ENCODE measurements around the gene KNSTRN. TPM values are rescaled to one million over a fixed set of nuclear protein-coding genes. Genes with fewer than 3 reads are reported as not detected.

The KNSTRN gene
- total and polyA plus RNA-seq, 8 donors = 2.2 to 8.4 (median 3.5) TPM

GRCh38 chr15:40358471-40359353 is 23.8 kb upstream of the KNSTRN start:
- TF ChIP-seq CTCF (IDR thresholded peaks at IDR 0.05) = no peak
- FAIRE-seq (no peak), ATAC-seq (peak; percentile 11 to 42 (median 24)), DNase-seq (peak in 1 of 6 donors; percentile 85)
- intact Hi-C loops (cut with DNase I) = no loop called here
- 15 to 21% methylated on average over 23 to 31 of the region's 31 CpGs for WGBS, 2 donors
- Histone ChIP-seq H3K4me1 (peaks cover 0 to 3% (median 0%) of the 10 kb centered on the region in 3 donors), H3K36me3 (no peaks in the 10 kb centered on the region), H3K27ac (no peak overlapping the region), H3K9me3 (no peaks in the 10 kb centered on the region), H3K4me3 (peak overlapping the region; percentile 34 to 61 (median 39)), H3K27me3 (no peaks in the 10 kb centered on the region)

DNA sequence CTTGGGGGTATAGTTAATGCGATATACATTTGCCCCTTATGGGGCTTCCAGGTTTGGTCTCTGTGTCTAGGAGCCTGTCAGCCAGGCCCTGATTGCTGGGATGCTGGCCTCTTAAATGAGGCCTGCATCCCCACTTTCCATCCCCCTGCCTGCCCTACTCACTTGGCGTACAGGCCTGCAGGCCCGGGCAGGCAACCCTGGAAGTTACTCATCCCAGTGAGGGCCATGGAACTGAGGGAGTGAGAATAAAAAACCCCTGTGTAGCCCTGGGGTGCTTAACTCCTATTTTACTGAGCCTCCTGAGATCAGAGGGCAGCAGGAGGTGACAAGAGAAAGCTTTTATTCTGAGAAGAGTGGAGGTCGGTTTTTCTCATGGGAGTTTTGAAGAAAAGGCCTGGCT is 22.5 kb upstream of the KNSTRN start:
- Histone ChIP-seq H3K36me3 (no peaks in the 10 kb centered on the region), H3K4me3 (no peak overlapping the region), H3K9me3 (no peaks in the 10 kb centered on the region), H3K4me1 (peaks cover 0 to 3% (median 0%) of the 10 kb centered on the region in 3 donors), H3K27me3 (no peaks in the 10 kb centered on the region), H3K27ac (no peak overlapping the region)
- TF ChIP-seq CTCF (IDR thresholded peaks at IDR 0.05) = no peak
- ATAC-seq (no peak), FAIRE-seq (no peak), DNase-seq (no peak)
- 85 to 90% methylated on average over 4 of the region's 4 CpGs for WGBS, 2 donors
- intact Hi-C loops (cut with DNase I) = no loop called here

- no peaks in the 10 kb centered on the region for H3K27me3 ChIP-seq
- no peaks in the 10 kb centered on the region for H3K36me3 ChIP-seq
- intact Hi-C loops (cut with DNase I) = no loop called here
- ATAC-seq (no peak), FAIRE-seq (no peak), DNase-seq (no peak)
- H3K4me3 ChIP-seq = no peak overlapping the region
- H3K4me1 ChIP-seq = peaks cover 0 to 3% (median 0%) of the 10 kb centered on the region in 3 donors
- no peaks in the 10 kb centered on the region for H3K9me3 ChIP-seq
- WGBS, 2 donors = 81 to 86% methylated on average over 2 of the region's 2 CpGs
- TF ChIP-seq CTCF (IDR thresholded peaks at IDR 0.05) = no peak
- no peak overlapping the region for H3K27ac ChIP-seq
Observed at GRCh38 chr15:40361640-40362039, 20.9 kb upstream of the KNSTRN start.

DNA sequence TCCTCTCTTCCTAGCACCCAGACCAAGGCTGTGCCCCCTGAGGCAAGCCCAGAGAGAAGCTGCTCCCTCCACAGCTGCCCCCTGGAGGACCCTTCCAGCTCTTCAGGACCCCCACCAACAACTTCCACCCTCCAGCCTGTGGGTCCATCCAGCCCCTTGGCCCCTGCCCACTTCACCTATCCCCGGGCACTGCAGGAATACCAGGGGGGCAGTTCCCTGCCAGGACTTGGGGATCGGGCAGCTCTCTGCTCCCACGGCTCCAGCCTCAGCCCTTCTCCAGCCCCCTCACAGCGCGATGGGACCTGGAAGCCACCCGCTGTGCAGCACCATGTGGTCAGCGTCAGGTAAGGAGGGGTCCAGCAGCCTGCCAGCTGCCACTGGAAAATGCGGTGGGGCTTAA is 18.9 kb upstream of the KNSTRN start:
- H3K36me3 ChIP-seq = no peaks in the 10 kb centered on the region
- 88 to 89% methylated on average over 8 of the region's 8 CpGs for WGBS, 2 donors
- ATAC-seq (no peak), DNase-seq (no peak), FAIRE-seq (no peak)
- no peaks in the 10 kb centered on the region for H3K27me3 ChIP-seq
- no peak overlapping the region for H3K27ac ChIP-seq
- peaks cover 6 to 8% (median 8%) of the 10 kb centered on the region in 3 donors for H3K4me1 ChIP-seq
- TF ChIP-seq CTCF (IDR thresholded peaks at IDR 0.05) = no peak
- intact Hi-C loops (cut with DNase I) = no loop called here
- no peak overlapping the region for H3K4me3 ChIP-seq
- no peaks in the 10 kb centered on the region for H3K9me3 ChIP-seq

DNA sequence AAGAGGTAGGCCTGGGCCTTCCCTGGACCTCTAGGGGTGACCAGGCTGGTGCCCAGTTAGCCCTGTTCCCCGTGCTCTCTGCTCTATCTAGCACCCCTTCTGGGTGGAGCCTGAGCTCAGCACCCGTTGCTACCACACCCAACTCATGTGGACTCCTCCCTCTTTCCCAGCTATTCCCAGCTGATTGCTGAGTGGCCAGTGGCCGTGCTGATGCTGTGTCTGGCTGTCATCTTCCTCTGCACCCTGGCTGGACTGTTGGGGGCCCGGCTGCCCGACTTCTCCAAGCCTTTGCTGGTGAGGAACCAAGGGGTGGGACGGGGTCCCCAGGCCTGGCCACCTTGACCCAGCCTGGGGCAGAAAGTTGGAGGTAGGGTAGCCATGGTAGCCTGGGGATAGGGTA is 18.3 kb upstream of the KNSTRN start:
- Histone ChIP-seq H3K36me3 (no peaks in the 10 kb centered on the region), H3K27ac (no peak overlapping the region), H3K27me3 (no peaks in the 10 kb centered on the region), H3K4me1 (peaks cover 6 to 8% (median 8%) of the 10 kb centered on the region in 3 donors), H3K9me3 (no peaks in the 10 kb centered on the region), H3K4me3 (no peak overlapping the region)
- 77 to 84% methylated on average over 6 of the region's 6 CpGs for WGBS, 2 donors
- no peak for DNase-seq
- no peak for TF ChIP-seq CTCF (IDR thresholded peaks at IDR 0.05)
- intact Hi-C loops (cut with DNase I) = no loop called here
- FAIRE-seq = no peak
- no peak for ATAC-seq
